GM12878 (cell line): ENCODE data around the gene CHAC1. TPM values are rescaled to one million over a fixed set of nuclear protein-coding genes. Genes with fewer than 3 reads are reported as not detected.

Experiments
- ATAC-seq: fragments of 200-7000 bp; cut with Tn5 transposase; 3 replicates; pipeline ENCODE4 v1.9.1; 2020; ENCODE audit warnings: mild to moderate bottlenecking, moderate library complexity
- BruUV-seq: library from RNA; stranded (reverse); fragments of 400-500 nt; replicated peaks from 2 replicates; lab custom pipeline; 2021; lab: Mats Ljungman, UMichigan
- CTCF ChIA-PET: fragments of 300-600 bp; sonication (Branson Sonifier 250); formaldehyde crosslinking; extraction: SDS; loops from one replicate; lab custom pipeline; 2021; ENCODE audit warnings: inconsistent platforms; lab: Yijun Ruan, JAX
- POLR2A ChIA-PET: fragments of 350-600 bp; formaldehyde crosslinking; extraction: SDS; loops from one replicate; lab custom pipeline; 2021; ENCODE audit warnings: inconsistent platforms; lab: Charles Lee
- RAD21 ChIA-PET: fragments of 300-600 bp; sonication (Branson Sonifier 250); formaldehyde crosslinking; loops from one replicate; lab custom pipeline; 2023; ENCODE audit warnings: antibody characterized with exemption; ENCODE audit not compliant: unreplicated experiment; lab: Charles Lee
- SMC1A ChIA-PET: fragments of 300-600 bp; sonication (Branson Sonifier 250); formaldehyde crosslinking; loops from one replicate; lab custom pipeline; 2023; ENCODE audit not compliant: unreplicated experiment, uncharacterized antibody; lab: Charles Lee
- DNase-seq: peaks from one replicate; pipeline ENCODE4 v3.0.0-alpha.2; 2011; ENCODE audit warnings: low read depth, low spot score
- FAIRE-seq: peaks from 3 replicates; lab custom pipeline; 2011; peaks lifted over from hg19 to GRCh38; lab: Jason Lieb, UNC
- H2AFZ ChIP-seq: 2 replicates; pipeline ENCODE4 v1.6.0; 2011; ENCODE audit warnings: low read depth, low read length, control low read depth; ENCODE audit not compliant: control insufficient read depth
- H3K27ac ChIP-seq: 2 replicates; pipeline ENCODE4 v1.5.1; 2011; ENCODE audit warnings: control low read depth; ENCODE audit not compliant: control insufficient read depth, insufficient read depth
- H3K27me3 ChIP-seq, 2 experiments: replicated peaks in 1 of 2; 2 replicates each; pipeline versions ENCODE4 v1.6.0 to v1.6.1; 2011; ENCODE audit warnings: low read length in 1 of 2; ENCODE audit not compliant: control insufficient read depth in 2 of 2, insufficient read depth in 2 of 2
- H3K36me3 ChIP-seq, 2 experiments: 2 replicates each; pipeline ENCODE4 v1.5.1; 2011; ENCODE audit warnings: low read length in 1 of 2; ENCODE audit not compliant: control insufficient read depth in 2 of 2, insufficient read depth in 2 of 2
- H3K4me1 ChIP-seq: 2 replicates; pipeline ENCODE4 v1.6.1; 2011; ENCODE audit warnings: mild to moderate bottlenecking, low read length, moderate library complexity, mixed read lengths; ENCODE audit not compliant: control insufficient read depth, insufficient read depth
- H3K4me2 ChIP-seq: 2 replicates; pipeline ENCODE4 v1.6.0; 2011; ENCODE audit warnings: control low read depth; ENCODE audit not compliant: control insufficient read depth, insufficient read depth
- H3K4me3 ChIP-seq: fragments of 200-600 bp; sonication (generic); 2 replicates; pipeline ENCODE4 v1.5.1; 2016
- H3K79me2 ChIP-seq: 2 replicates; pipeline ENCODE4 v1.6.0; 2011; ENCODE audit warnings: low read length; ENCODE audit not compliant: control insufficient read depth, insufficient read depth
- H3K9ac ChIP-seq: 2 replicates; pipeline ENCODE4 v1.8.0; 2011; ENCODE audit warnings: low read length, control low read depth, mixed read lengths; ENCODE audit not compliant: control insufficient read depth, insufficient read depth
- H3K9me3 ChIP-seq: replicated peaks from 3 replicates; pipeline ENCODE4 v1.5.1; 2011; ENCODE audit warnings: mild to moderate bottlenecking, low read length; ENCODE audit not compliant: control insufficient read depth, insufficient read depth
- H4K20me1 ChIP-seq: 2 replicates; pipeline ENCODE4 v1.6.0; 2011; ENCODE audit not compliant: control insufficient read depth, insufficient read depth
- CREB1 ChIP-seq: IDR thresholded peaks from 2 replicates; pipeline ENCODE4 v1.6.1; 2012; ENCODE audit warnings: low read depth, mild to moderate bottlenecking, inconsistent platforms
- DPF2 ChIP-seq: fragments of 450-650 bp; IDR thresholded peaks from 2 replicates; pipeline ENCODE4 v1.6.1; 2017; ENCODE audit warnings: mild to moderate bottlenecking
- MEF2B ChIP-seq: fragments of 450-650 bp; IDR thresholded peaks from 2 replicates; pipeline ENCODE4 v1.6.1; 2018; ENCODE audit warnings: mild to moderate bottlenecking, moderate library complexity; ENCODE audit not compliant: partially characterized antibody, poor library complexity, severe bottlenecking
- PAX8 ChIP-seq: fragments of 450-650 bp; IDR thresholded peaks from 2 replicates; pipeline ENCODE4 v1.6.1; 2017; ENCODE audit warnings: mild to moderate bottlenecking, moderate library complexity
- POU2F2 ChIP-seq: IDR thresholded peaks from 3 replicates; pipeline ENCODE4 v1.6.1; 2011; ENCODE audit warnings: low read depth, mild to moderate bottlenecking, low read length, borderline replicate concordance
- WRNIP1 ChIP-seq: IDR thresholded peaks from 2 replicates; pipeline ENCODE4 v1.6.1; 2011; ENCODE audit warnings: low read depth, low read length, improper control_type of control experiment, borderline replicate concordance
- ZNF384 ChIP-seq: IDR thresholded peaks from 2 replicates; pipeline ENCODE4 v1.6.1; 2012; ENCODE audit warnings: low read depth, mild to moderate bottlenecking, low read length, improper control_type of control experiment, borderline replicate concordance
- WGBS: methylation state at CpG from one replicate; pipeline ENCODE4 v1.1.6; 2016; ENCODE audit warnings: low lambda C conversion rate; ENCODE audit not compliant: insufficient replicate concordance, insufficient coverage; ENCODE audit errors: missing lambda C conversion rate; 5-methylcytosine and 5-hydroxymethylcytosine counted together
- in situ Hi-C: fragments of 300-500 bp; cut with MboI; formaldehyde crosslinking; loops from 9 replicates; pipeline ENCODE4 v1.14.3; 2018; ENCODE audit warnings: mixed read lengths
- intact Hi-C: fragments of 100-400 bp; cut with micrococcal nuclease; formaldehyde crosslinking; loops from one replicate; pipeline ENCODE4 v1.14.2; 2022; ENCODE audit not compliant: unreplicated experiment
- polyA plus RNA-seq, 11 experiments: library from polyadenylated mRNA; depleted of rRNA in 4 of 11; unstranded in 6 of 11; stranded (reverse) in 5 of 11; fragments of >200 nt; fragmentation: Nextera tagmentation in 4 of 11; fragmentation: Illumina TruSeq in 1 of 11; extraction: Ambion mirVana in 4 of 11; extraction: Trizol in 1 of 11; gene quantifications; 1 replicate in 1 of 11; 2 replicates in 10 of 11; pipeline versions ENCODE4 v1.2.1 to v1.2.3, GENCODE V29; 2011 to 2016; ENCODE audit warnings: inconsistent platforms in 2 of 11, missing spikeins in 2 of 11, low read depth in 1 of 11
- total RNA-seq, 4 experiments: library from RNA; depleted of rRNA in 3 of 4; stranded (reverse); fragments of >200 nt in 3 of 4; fragmentation: Illumina TruSeq in 1 of 4; extraction: Trizol in 1 of 4; gene quantifications; 2 replicates each; pipeline versions ENCODE4 v1.2.1 to v1.2.3, GENCODE V29; 2013 to 2021
- TF ChIP-seq, protein P1 (sequence below): fragments of 450-650 bp; formaldehyde crosslinking; IDR thresholded peaks from 2 replicates; pipeline ENCODE4 v1.4.0; 2020; ENCODE audit warnings: mild to moderate bottlenecking, moderate library complexity
- TF ChIP-seq, protein P2 (sequence below): fragments of 150-350 bp; IDR thresholded peaks from 2 replicates; pipeline ENCODE4 v1.6.1; 2014; ENCODE audit warnings: mild to moderate bottlenecking, low read depth, low read length

CHAC1 gene
- total and polyA plus RNA-seq, 10 of the 15 experiments (the other 5 are each of a cell fraction or from before 2014, with no cell fraction given): 0.37 to 5.9 (median 3.3) TPM

DNA sequence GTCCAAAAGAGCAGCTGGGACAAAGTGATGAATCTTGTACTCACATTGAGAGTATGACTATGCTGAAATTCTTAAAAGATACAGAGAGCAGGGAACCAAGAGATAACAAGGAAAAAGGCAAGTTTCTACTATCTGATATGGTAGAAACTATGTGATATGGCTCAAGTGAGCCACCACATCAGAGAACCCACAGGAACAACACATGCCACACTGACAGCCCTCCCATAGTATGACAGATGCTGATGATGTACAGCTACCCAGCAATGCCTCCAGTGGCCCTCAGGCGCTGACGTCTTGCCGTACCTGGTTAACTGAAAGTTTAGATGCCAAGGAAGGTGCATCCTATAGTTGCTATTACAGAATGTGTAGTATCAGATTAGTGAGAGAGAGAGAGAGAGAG, 42.4 kb downstream of the CHAC1 start (continued):
- no peak for TF ChIP-seq MEF2B
- TF ChIP-seq CREB1: no peak
- TF ChIP-seq, protein P1, sequence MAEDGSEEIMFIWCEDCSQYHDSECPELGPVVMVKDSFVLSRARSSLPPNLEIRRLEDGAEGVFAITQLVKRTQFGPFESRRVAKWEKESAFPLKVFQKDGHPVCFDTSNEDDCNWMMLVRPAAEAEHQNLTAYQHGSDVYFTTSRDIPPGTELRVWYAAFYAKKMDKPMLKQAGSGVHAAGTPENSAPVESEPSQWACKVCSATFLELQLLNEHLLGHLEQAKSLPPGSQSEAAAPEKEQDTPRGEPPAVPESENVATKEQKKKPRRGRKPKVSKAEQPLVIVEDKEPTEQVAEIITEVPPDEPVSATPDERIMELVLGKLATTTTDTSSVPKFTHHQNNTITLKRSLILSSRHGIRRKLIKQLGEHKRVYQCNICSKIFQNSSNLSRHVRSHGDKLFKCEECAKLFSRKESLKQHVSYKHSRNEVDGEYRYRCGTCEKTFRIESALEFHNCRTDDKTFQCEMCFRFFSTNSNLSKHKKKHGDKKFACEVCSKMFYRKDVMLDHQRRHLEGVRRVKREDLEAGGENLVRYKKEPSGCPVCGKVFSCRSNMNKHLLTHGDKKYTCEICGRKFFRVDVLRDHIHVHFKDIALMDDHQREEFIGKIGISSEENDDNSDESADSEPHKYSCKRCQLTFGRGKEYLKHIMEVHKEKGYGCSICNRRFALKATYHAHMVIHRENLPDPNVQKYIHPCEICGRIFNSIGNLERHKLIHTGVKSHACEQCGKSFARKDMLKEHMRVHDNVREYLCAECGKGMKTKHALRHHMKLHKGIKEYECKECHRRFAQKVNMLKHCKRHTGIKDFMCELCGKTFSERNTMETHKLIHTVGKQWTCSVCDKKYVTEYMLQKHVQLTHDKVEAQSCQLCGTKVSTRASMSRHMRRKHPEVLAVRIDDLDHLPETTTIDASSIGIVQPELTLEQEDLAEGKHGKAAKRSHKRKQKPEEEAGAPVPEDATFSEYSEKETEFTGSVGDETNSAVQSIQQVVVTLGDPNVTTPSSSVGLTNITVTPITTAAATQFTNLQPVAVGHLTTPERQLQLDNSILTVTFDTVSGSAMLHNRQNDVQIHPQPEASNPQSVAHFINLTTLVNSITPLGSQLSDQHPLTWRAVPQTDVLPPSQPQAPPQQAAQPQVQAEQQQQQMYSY (CRISPR knock-in tag): no peak
- TF ChIP-seq ZNF384: no peak
- TF ChIP-seq POU2F2: no peak
- TF ChIP-seq WRNIP1: no peak

DNA sequence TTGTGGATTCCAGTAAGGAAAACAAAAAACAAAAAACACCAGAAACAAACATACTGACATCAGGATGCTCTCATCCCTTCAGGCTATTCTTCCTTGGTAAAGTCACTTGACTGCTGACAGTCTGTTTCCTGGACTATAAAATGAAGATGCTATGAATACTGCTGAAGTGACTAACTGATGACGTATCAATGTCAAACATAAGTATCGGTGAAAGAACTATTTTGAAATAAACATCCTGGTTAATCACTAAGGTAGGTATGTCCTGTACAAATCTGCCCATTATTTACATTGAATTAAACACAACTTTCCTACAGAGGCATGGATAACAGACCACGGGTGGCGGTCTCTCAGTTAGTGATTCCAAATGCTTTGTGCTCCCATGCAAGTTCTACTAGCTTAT, 45.9 kb downstream of the CHAC1 start:
- no peaks in the 10 kb centered on the region for H3K27me3 ChIP-seq
- ATAC-seq: no peak
- TF ChIP-seq PAX8 (no peak), DPF2 (no peak)
- TF ChIP-seq, protein P2, sequence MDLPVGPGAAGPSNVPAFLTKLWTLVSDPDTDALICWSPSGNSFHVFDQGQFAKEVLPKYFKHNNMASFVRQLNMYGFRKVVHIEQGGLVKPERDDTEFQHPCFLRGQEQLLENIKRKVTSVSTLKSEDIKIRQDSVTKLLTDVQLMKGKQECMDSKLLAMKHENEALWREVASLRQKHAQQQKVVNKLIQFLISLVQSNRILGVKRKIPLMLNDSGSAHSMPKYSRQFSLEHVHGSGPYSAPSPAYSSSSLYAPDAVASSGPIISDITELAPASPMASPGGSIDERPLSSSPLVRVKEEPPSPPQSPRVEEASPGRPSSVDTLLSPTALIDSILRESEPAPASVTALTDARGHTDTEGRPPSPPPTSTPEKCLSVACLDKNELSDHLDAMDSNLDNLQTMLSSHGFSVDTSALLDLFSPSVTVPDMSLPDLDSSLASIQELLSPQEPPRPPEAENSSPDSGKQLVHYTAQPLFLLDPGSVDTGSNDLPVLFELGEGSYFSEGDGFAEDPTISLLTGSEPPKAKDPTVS: no peak
- no peaks in the 10 kb centered on the region for H3K9me3 ChIP-seq
- FAIRE-seq: peak; percentile 74
- H3K4me1 ChIP-seq: no peaks in the 10 kb centered on the region
- H4K20me1 ChIP-seq: no peaks in the 10 kb centered on the region
- ChIA-PET SMC1A (no interaction called here), CTCF (no interaction called here), POLR2A (interaction anchor here (0.5 to 0.6 kb wide), 2 partner anchors 8 to 76 kb away, joined by 3 to 5 read pairs; no protein-coding TSS in a partner anchor), RAD21 (no interaction called here)
- BruUV-seq: no TSS peak
- no peaks in the 10 kb centered on the region for H3K79me2 ChIP-seq
- H3K36me3 ChIP-seq: peaks cover 8 to 16% of the 10 kb centered on the region in 2 experiments; a peak in 3 of 4 replicates
- WGBS: 98% methylated on average over 4 of the region's 4 CpGs
- no peak overlapping the region for H3K4me3 ChIP-seq
- DNase-seq: no peak
- H3K4me2 ChIP-seq: no peak overlapping the region
- in situ Hi-C loops: no loop called here
- no peak overlapping the region for H3K27ac ChIP-seq
- no peak overlapping the region for H3K9ac ChIP-seq
- intact Hi-C loops: no loop called here
- H2AFZ ChIP-seq: no peak overlapping the region
